ENCODE data around the gene ADGRA1. TPM values are rescaled to one million over a fixed set of nuclear protein-coding genes. Genes with fewer than 3 reads are reported as not detected.

The ADGRA1 gene
- total RNA-seq, 1 donor from 2014 or later = 0.83 TPM

GRCh38 chr10:133075346-133076137 lies 12.2 kb upstream of the ADGRA1 start:
- DNase-seq (ENCODE audit: low spot score) = no peak
- ATAC-seq = no peak

GRCh38 chr10:133076274-133077038 lies 11.3 kb upstream of the ADGRA1 start:
- DNase-seq (ENCODE audit: low spot score) = no peak
- no peak for ATAC-seq

GRCh38 chr10:133079836-133080682 lies 7.7 kb upstream of the ADGRA1 start:
- no peak for DNase-seq (ENCODE audit: low spot score)
- ATAC-seq = no peak

- DNase-seq (ENCODE audit: low spot score) (no peak), ATAC-seq (no peak)
These were observed 7.1 kb upstream of the ADGRA1 start for GRCh38 chr10:133080683-133081040.

GRCh38 chr10:133081636-133082035 lies 6.1 kb upstream of the ADGRA1 start:
- ATAC-seq = no peak
- no peak for DNase-seq (ENCODE audit: low spot score)

- DNase-seq (ENCODE audit: low spot score) (no peak), ATAC-seq (no peak)
These were observed 4.9 kb upstream of the ADGRA1 start for GRCh38 chr10:133082685-133083421.

- no peak for ATAC-seq
- no peak for DNase-seq (ENCODE audit: low spot score)
These were observed 4.2 kb upstream of the ADGRA1 start for GRCh38 chr10:133083422-133084100.

- no peak for ATAC-seq
- no peak for DNase-seq (ENCODE audit: low spot score)
These were observed 3.2 kb upstream of the ADGRA1 start for GRCh38 chr10:133084491-133084890.

GRCh38 chr10:133085251-133086125 lies 2.2 kb upstream of the ADGRA1 start:
- DNase-seq (ENCODE audit: low spot score) = no peak
- no peak for ATAC-seq

GRCh38 chr10:133086247-133086646 lies 1.5 kb upstream of the ADGRA1 start:
- ATAC-seq (no peak), DNase-seq (ENCODE audit: low spot score) (no peak)

GRCh38 chr10:133087045-133087678 lies 562 bp upstream of the ADGRA1 start:
- ATAC-seq (no peak), DNase-seq (ENCODE audit: low spot score) (no peak)

- ATAC-seq = peak; percentile 53
- no peak for DNase-seq (ENCODE audit: low spot score)
These were observed 643 bp downstream of the ADGRA1 start for GRCh38 chr10:133088179-133088955.

GRCh38 chr10:133088956-133089800 lies 1.5 kb downstream of the ADGRA1 start:
- DNase-seq (ENCODE audit: low spot score) = no peak
- no peak for ATAC-seq

- DNase-seq (ENCODE audit: low spot score) (no peak), ATAC-seq (no peak)
These were observed 2.4 kb downstream of the ADGRA1 start for GRCh38 chr10:133090101-133090500.

GRCh38 chr10:133090654-133091053 lies 2.9 kb downstream of the ADGRA1 start:
- DNase-seq (ENCODE audit: low spot score) (no peak), ATAC-seq (no peak)

- DNase-seq (ENCODE audit: low spot score) = no peak
- ATAC-seq = no peak
These were observed 3.6 kb downstream of the ADGRA1 start for GRCh38 chr10:133091316-133091715.

GRCh38 chr10:133093291-133093690 lies 5.6 kb downstream of the ADGRA1 start:
- no peak for DNase-seq (ENCODE audit: low spot score)
- ATAC-seq = no peak
